Hematopoietic multipotent progenitor cell treated with erythropoietin and hydrocortisone succinate and interleukin-3 and kit ligand, for 17 days (in vitro differentiated cells): ENCODE data around the gene STMN3.
"Not testable (repeated sequence)": the region's sequence is repeated elsewhere in the genome, so short reads cannot be mapped to it uniquely, and the experiment has no call there.

Experiments used
- DNase-seq: peaks from one replicate; pipeline ENCODE4 v3.0.0-alpha.2; 2015; ENCODE audit warnings: low spot score

STMN3 gene

GRCh38 chr20:63612276-63612931, 40.8 kb downstream of the STMN3 start:
- no peak for DNase-seq

DNA sequence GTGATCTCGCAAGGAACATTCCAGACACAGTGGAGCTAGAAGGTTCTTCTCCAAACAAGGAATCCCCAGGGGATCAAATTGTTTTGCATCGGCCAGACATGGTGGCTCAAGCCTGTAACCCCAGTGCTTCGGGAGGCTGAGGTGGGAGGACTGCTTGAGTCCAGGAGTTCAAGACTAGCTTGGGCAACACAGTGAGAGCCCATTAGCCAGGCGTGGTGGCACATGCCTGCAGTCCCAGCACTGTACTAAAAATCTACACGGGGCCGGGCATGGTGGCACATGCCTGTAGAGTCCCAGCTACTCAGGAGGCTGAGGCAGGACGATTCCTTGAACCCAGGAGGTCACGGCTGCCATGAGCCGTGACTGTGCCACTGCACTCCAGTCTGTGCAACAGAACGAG, 41.6 kb downstream of the STMN3 start:
- DNase-seq, result no peak

DNA sequence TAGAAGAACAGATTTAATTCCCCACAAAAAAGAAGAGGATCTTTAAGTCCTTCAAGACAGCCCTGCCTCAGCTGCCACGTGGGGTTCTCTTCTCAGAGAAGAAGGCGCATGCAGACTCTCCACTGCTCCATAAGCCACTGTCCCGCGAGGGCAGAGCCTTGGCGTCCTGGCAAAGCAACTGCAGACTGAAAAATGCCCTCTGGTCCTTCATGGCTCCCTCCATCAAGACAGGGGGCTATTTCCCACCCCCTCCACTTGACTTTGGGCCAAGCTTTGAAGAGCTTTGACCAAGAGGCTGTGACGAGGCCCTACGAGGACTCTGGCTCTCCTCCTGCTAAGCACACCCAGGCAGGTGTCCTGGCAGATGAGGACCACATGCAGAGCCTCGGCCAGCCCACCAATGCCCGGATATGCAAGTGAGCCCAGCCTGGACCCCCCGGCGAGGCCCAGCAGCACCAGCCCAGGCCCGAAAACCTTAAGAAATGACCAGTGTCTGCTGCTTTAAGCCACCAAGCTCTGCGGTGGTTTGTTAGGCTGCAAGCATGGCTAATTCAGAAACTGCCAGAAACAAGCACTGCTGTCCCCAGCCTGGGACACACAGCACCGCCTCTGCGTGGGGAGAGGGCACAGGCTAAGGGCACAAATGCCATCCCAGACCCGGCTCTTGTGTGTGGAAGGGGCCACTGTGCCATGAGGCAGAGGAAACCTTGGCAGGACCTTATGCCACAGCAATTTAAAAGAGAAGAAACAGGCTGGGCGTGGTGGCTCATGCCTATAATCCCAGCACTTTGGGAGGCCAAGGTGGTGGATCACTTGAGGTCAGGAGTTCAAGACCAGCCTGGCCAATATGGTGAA, 42.4 kb downstream of the STMN3 start:
- no peak for DNase-seq

GRCh38 chr20:63606686-63607085, 46.5 kb downstream of the STMN3 start:
- DNase-seq, result no peak

DNA sequence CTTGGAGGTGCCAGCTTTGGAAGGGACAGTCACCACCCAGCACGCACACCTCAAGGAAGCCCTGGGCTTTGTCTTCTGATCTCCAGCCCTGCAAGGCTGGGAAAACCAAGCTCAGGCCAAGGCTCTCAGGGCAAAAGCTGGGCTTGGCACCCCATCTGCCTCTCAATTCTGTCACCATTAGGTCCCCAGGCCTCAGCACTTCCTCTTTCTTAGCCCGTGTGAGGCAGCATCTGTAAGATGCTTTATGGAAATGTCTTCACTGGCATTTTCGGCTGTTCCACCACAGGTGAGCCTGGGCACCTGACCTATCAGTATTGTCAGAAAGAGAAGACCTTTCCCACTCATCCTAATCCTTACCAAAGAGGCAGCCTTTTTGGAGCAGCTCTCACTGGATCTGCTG, 50.9 kb downstream of the STMN3 start:
- no peak for DNase-seq

GRCh38 chr20:63601679-63602078, 51.5 kb downstream of the STMN3 start:
- DNase-seq, result not testable (repeated sequence)

DNA sequence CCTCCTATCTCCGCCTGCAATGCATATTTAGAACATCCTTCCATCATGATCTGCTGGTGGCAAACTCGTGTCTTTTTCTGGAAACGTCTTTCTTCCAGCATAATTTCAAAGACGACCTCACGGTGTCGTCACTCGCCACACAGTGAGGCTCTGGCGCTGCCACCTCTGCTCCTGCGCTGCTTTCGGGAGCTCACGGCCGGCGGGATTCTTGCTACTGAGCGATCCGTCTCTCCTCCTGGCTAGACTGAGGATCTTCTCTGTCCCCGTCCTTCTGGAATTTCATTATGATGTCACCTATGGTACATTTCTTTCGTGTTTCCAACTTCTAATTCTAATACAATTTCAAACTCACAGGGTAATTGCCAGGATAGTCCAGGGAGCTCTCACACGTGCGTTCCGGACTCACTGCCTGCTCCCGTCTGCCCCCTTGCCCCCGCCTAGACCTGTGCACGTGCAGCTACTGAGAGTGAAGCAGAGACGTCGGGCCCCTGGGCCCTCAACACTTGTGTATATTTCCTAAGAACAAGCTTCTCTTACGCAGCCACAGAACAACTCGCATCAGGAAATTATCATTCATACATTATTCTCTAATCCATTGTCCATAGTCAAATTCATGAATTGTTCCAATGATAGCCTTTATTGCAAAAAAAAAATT, 53.7 kb downstream of the STMN3 start:
- DNase-seq, result no peak

- DNase-seq, result no peak
Measured at GRCh38 chr20:63598479-63599395, 54.5 kb downstream of the STMN3 start.

DNA sequence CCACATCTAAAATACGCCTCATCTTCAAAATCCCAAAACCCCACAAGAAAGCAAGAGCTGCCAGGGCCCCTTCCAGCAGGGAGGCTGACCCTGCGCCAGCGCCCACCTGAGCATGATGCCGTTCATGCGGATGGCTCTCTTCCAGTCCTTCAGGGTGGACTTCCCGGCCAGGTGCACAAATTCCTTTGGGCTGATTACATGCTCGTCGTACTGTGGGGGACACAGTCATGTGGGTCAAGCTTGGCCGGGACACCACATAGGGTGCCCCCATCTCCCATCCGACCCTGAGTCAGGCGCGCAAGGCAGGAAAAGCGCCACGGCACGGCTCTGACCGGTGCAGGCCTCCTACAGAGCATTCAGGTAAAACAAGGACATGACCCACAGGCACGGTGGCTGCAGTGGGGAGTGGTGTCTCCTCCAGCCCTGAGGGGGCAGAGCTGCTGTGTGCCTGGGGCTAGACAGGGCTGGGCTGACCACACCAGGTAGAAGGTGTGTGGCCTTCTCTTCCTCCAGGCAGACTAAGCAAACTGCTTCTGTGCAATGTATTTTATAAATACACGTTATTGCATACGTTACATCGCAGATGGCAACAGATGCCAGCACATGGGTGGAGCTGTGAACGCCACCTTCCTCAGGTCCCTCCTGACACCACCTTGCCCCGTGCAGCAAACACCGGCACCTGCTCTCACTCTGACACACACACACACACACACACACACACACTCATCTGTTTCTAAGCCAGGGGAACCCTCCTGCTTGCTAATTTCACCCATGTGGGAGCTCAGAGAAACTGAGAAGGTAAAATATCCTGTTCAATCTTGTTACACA, 55.4 kb downstream of the STMN3 start:
- no peak for DNase-seq

- no peak for DNase-seq
Measured at GRCh38 chr20:63596423-63596822, 56.8 kb downstream of the STMN3 start.

GRCh38 chr20:63595416-63596127, 57.7 kb downstream of the STMN3 start:
- DNase-seq, result no peak

- DNase-seq, result no peak
Measured at GRCh38 chr20:63594043-63594561, 59.1 kb downstream of the STMN3 start.

DNA sequence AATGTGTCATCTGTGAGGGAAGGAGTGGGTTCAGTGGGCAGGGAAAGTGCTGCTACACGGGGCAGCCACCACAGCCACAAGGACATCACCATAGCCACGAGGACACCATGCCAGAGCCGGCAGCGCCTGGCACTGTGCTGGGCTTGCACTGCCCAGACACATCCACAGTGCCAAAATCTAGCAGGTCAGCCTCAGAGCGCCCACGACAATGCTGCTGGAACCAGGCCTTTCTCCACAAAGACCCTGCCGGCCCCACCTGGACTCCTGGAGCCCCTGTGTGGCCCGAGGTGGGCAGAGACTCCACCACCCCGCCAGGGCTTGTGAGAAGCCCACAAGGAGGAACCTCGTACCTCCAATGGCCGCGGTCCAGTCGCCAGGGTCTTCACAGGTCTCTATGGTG, 60.6 kb downstream of the STMN3 start:
- no peak for DNase-seq

DNA sequence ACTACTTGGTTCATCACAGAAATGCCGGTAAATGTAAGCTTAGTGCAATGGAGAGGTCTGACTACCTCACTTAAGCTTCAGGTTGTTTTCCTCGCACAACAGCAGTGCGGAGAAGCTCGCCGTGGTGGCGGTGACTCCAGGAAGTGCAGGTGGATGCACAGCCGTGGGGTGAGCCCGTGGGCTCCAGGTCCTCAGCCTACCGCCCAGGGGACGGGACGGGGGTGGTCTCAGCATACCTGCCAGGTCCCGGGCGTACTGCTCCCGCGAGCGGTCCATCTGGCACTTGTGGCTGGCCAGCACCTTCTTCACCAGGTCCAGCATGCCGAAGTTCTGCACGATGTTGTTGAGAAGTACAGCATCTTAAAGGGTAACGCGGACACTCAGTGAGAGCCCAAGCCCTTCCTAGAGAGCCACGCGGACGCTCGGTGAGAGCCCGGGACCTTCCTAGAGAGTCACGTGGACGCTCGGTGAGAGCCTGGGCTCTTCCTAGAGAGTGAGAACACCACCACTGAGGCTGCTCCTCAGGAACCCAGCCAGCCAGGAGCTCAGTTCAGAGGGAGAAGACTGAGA, 61.4 kb downstream of the STMN3 start:
- no peak for DNase-seq

- no peak for DNase-seq
Measured at GRCh38 chr20:63591147-63591533, 62.1 kb downstream of the STMN3 start.

- DNase-seq, result no peak
Measured at GRCh38 chr20:63590218-63591146, 62.7 kb downstream of the STMN3 start.
